Limb (tissue), 2 donors: ENCODE data around the gene CD28.
A peak's percentile ranks its signal among the peaks of the same experiment; 100 is the strongest.
"Not testable (repeated sequence)": the region's sequence is repeated elsewhere in the genome, so short reads cannot be mapped to it uniquely, and the experiment has no call there.

Experiments
- DNase-seq, 2 donors: peaks; one replicate each; pipeline ENCODE4 v3.0.0-alpha.2; 2016; ENCODE audit errors: extremely low spot score in 2 of 2

Gene CD28

DNA sequence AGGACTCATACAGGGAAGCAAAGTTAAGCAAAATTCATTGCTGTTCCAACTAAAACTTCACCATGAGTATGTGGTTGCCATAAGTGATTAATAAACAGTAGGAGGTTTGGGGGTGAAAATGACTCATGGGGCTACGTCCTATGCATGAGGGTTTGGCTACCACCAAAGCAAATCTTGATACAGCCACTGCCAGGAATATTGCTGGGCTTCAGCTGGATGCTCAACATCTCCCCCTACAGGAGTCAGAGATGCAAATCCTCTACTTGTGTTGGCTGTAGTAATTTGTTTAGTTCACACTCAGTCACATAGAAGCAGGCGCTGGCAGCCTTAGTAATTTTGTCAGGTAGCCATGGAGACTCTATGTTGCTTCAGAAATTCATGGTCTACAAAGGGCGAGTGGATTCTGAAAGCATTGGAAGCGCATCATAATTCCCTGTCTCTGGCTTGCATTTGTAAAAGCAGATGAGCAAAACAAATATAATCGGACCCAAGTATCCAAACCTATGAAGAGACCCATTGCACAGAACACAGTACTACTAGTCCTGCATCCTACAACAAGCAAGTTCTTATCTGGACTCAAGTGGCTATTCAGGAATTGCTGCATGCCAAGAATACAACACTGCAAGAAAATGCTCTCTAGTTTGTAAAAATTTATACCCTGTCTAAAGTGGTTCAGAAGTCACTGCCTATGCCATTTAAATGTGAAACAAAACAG, 76.0 kb downstream of the CD28 start:
- DNase-seq, result peak; percentile 47 to 54

DNA sequence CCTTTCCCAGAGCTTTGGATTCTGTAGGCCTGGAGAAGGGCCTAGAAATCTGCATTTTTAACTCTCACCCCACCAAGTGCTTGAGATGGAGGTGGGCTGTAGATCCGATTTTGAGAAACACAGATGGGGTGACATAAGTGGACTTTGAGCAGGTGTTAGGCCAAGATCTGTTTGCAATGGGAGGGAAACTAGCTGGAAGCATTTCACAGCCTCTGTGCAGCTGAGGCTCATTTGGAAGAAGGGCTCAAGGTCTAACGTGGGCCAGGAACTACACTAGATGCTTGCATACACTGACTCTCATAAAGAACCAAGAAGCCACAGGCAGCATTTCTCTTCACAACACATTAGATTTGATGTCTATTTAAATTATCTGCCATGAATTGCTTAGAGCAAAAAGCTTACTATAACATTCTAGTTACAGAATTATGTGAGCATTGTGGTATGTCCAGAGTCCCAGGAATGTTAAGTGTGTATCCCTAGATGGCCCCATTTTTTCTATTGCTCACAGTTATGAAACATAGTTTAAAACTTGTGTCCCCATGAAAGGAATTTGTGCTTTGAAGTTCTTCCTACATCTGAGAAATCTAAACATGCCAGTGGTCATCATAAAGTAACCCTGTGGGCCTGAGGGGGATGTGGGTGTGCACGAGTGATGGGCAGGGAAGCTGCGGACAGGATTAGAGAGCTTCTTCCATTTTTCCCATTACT, 77.2 kb downstream of the CD28 start:
- DNase-seq, result no peak

DNA sequence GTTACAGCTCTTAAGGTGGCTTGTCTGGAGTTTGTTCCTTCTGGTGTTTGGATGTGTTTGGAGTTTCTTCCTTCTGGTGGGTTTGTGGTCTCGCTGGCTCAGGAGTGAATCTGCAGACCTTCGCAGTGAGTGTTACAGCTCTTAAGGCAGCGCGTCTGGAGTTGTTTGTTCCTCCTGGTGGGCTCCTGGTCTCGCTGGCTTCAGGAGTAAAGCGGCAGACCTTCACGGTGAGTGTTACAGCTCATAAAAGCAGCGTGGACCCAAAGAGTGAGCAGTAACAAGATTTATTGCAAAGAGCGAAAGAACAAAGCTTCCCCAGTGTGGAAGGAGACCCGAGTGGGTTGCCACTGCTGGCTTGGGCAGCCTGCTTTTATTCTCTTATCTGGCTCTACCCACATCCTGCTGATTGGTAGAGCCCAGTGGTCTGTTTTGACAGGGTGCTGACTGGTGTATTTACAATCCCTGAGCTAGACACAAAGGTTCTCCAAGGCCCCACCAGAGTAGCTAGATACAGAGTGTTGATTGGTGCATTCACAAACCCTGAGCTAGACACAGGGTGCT, 78.4 kb downstream of the CD28 start:
- not testable (repeated sequence) for DNase-seq

DNA sequence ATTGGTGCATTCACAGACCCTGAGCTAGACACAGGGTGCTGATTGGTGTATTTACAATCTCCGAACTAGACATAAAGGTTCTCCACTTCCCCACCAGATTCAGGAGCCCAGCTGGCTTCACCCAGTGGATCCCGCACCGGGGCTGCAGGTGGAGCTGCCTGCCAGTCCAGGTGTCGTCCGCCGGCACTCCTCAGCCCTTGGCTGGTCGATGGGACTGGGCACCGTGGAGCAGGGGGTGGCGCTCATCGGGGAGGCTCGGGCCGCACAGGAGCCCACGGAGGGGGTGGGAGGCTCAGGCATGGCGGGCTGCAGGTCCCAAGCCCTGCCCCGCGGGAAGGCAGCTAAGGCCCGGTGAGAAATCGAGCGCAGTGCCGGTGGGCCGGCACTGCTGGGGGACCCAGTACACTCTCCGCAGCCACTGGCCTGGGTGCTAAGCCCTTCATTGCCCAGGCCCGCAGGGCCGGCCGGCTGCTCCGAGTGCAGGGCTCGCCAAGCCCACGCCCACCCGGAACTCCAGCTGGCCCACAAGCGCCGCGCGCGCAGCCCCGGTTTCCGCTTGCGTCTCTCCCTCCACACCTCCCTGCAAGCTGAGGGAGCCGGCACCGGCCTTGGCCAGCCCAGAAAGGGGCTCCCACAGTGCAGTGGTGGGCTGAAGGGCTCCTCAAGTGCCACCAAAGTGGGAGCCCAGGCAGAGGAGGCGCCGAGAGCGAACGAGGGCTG, 79.1 kb downstream of the CD28 start:
- DNase-seq, result not testable (repeated sequence)

DNA sequence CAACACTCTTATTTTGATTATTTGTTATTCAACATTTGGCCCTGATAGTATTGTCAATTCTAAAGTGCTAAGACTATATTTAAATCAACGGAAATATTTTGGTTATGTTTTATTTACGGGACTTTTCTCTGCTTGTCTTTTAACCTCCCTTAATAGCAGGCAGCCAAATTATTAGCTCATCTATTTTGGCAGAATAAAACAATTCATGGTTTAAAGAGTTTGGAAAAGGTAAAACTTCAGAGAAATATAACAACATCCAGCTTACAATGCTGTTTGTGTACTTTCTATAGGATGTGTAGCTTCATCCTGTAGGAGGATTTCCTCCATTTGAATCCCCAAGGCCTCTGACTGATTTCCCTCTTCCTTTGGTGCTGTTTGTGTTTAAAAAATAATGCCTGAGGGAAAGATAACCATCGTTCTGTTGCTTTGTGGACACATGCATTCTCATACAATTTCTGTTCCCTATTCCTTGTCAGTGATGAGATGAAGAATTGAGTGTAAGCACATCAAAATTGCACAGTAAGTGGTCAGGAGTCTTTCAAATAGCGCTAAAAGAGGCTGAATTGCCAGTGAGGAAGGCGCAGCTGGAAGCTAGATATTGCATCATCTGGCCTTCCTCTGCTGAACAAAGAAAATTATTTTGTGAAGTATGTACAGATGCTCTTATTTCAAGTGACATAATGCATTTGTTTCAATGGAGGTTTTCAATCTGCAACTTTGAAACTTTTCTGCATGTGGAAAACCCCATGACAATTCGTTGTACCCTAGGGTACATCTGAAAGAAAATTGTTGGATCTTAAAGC, 80.3 kb downstream of the CD28 start:
- DNase-seq, result peak in 1 of 2 donors; percentile 78

DNA sequence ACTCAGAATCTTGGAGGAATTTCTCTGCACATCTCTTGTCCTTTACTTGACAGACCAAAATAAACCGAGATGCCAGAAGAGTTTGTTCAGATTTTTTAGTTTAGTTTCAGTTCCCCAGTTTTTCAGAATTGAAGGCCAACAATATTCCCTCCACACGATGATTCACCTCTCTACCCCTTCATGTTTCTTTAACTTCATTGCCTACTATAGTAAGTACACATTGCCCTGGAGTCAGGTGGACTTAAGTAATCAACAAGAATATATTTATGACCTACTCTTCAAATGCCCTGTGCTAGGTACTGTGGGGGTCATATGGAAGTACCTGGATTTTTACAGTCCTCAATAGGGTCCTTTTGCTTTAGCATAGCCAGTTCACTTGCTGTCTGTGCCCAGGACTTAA, 81.5 kb downstream of the CD28 start:
- DNase-seq, result no peak
